Measurements from ENCODE around the gene DEPDC7.

Gene DEPDC7

GRCh38 chr11:33006010-33006409 is 9.7 kb upstream of the DEPDC7 start (continued):
- no peak for TF ChIP-seq ELK4 (IDR thresholded peaks at IDR 0.05; ENCODE audit: borderline replicate concordance, low read depth, low read length)
- no peak for TF ChIP-seq PRDM2 (tag by site-specific recombination; IDR thresholded peaks at IDR 0.05; ENCODE audit: borderline replicate concordance)
- TF ChIP-seq ZNF530 (tag by site-specific recombination; IDR thresholded peaks at IDR 0.05; ENCODE audit: low read depth), result no peak
- no peak for TF ChIP-seq ZNF335 (tag by site-specific recombination; conservative IDR thresholded peaks at IDR 0.05)

- Histone ChIP-seq H3K36me3 (ENCODE audit: control insufficient read depth in 2 of 2, insufficient read depth in 1 of 2, low read length in 2 of 2) (no peaks in the 10 kb centered on the region), H3K4me3 (ENCODE audit: low read depth, low read length) (no peak overlapping the region), H3K27ac (ENCODE audit: extremely low read depth, low read depth, low read length) (no peak overlapping the region), H3K4me1 (ENCODE audit: control insufficient read depth, insufficient read depth, low read length) (no peaks in the 10 kb centered on the region), H3K9me3 (ENCODE audit: control insufficient read depth, insufficient read depth, low read depth, low read length) (no peaks in the 10 kb centered on the region)
- ChIA-PET POLR2A (interaction anchor here (1.0 kb wide), 1 partner anchor 30 kb away, joined by 3 read pairs; no protein-coding TSS in a partner anchor), CTCF (interaction anchor here (0.6 kb wide), 1 partner anchor 39 kb away, joined by 3 read pairs; no protein-coding TSS in a partner anchor)
- TF ChIP-seq ZNF561 (tag by site-specific recombination; IDR thresholded peaks at IDR 0.05; ENCODE audit: borderline replicate concordance) (no peak), ZNF843 (tag by site-specific recombination; IDR thresholded peaks at IDR 0.05) (no peak), ZNF677 (tag by site-specific recombination; IDR thresholded peaks at IDR 0.05) (no peak), ZNF48 (tag by site-specific recombination; IDR thresholded peaks at IDR 0.05) (no peak), ZNF791 (tag by site-specific recombination; IDR thresholded peaks at IDR 0.05) (no peak), ZNF76 (tag by site-specific recombination; IDR thresholded peaks at IDR 0.05; ENCODE audit: borderline replicate concordance, low read depth) (no peak), ZNF544 (tag by site-specific recombination; IDR thresholded peaks at IDR 0.05) (no peak), ZFHX2 (tag by site-specific recombination; conservative IDR thresholded peaks at IDR 0.05) (no peak), ZNF324 (tag by site-specific recombination; IDR thresholded peaks at IDR 0.05) (no peak), ZBTB26 (tag by site-specific recombination; optimal IDR thresholded peaks at IDR 0.05) (no peak), ZNF629 (tag by site-specific recombination; IDR thresholded peaks at IDR 0.05) (no peak), ZNF37A (tag by site-specific recombination; IDR thresholded peaks at IDR 0.05) (no peak), ZFP69B (tag by site-specific recombination; IDR thresholded peaks at IDR 0.05) (no peak), ZNF768 (tag by site-specific recombination; IDR thresholded peaks at IDR 0.05) (no peak), ZNF558 (tag by site-specific recombination; IDR thresholded peaks at IDR 0.05) (no peak), ZNF514 (tag by site-specific recombination; IDR thresholded peaks at IDR 0.05) (no peak), ZNF157 (tag by site-specific recombination; IDR thresholded peaks at IDR 0.05) (no peak), ZNF426 (tag by site-specific recombination; IDR thresholded peaks at IDR 0.05) (no peak)
Observed at GRCh38 chr11:33013755-33014154, 1.9 kb upstream of the DEPDC7 start.
